GM18873 (cell line): ENCODE results near the gene ODR4.
"Not testable (repeated sequence)": the region's sequence is repeated elsewhere in the genome, so short reads cannot be mapped to it uniquely, and the experiment has no call there.

ENCODE experiments used
- ATAC-seq: cut with Tn5 transposase; IDR thresholded peaks from one replicate; pipeline ENCODE4 v1.9.1; 2021; ENCODE audit warnings: mild to moderate bottlenecking, moderate library complexity, moderate number of reproducible peaks; ENCODE audit not compliant: unreplicated experiment, low FRiP score

The ODR4 gene

GRCh38 chr1:186375152-186375928, at the start of gene ODR4, which contains the start of gene TPR:
ODR4 (plus strand) TSS chr1:186375838; CDS start chr1:186379786, 3,948 bp downstream.
TPR (minus strand) TSS chr1:186375253; CDS start chr1:186375028, 225 bp downstream.
- ATAC-seq, result peak; percentile 88

DNA sequence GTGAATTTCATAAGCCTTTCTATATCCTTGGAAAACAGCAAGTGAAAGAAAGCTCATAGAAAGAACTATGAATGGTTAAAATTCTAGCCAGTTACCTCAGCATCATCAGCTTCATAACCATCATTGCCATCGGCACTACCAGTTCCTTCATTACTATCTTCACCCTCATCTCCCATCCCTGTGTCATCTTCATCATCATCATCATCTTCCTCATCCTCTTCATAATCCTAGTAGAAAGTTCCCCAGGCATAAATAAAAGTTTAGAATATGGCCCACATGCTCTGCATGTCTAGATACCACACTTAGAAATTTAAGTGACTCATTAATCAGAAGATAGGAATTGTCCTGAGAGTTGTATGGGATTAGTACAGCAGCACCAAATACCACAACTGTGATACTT, 49.6 kb upstream of the ODR4 start:
- ATAC-seq, result no peak

DNA sequence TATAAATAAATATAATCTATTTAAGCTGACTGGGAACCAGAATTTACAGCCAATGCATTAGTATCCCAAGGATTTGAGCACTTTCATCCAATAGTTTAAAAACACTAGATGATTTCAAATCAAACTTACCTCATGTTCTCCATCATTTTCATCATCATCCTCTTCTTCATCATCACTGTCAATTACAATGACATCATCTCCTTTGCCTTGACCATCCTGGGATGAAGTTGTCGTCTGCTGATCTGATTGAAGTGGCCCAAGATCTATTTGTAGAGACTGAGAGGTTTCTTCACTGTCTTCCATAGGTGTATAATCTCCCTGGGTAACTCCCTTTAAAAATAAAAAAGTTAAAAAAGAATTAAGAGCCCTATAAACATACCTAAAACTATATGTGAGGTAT, 48.3 kb upstream of the ODR4 start:
- no peak for ATAC-seq

- no peak for ATAC-seq
These were observed 44.9 kb upstream of the ODR4 start for GRCh38 chr1:186330758-186331157.

DNA sequence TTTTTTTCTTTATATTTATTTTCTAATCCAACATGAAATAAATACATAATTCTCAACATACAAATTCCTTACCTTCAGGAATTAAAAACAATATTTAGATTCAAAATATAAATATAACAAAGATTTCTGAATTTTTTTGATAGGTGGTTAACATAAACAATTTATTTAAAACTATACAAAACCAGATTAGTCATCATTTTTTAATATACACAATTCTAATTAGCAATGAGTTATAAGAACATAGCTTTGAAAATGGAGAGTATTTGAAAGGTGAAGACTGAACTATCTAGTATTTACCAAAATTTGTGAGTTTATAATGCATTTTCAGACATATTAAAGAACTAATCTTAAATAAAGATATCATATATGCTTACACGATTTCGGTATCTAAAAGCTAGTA, 38.1 kb upstream of the ODR4 start:
- ATAC-seq, result no peak

GRCh38 chr1:186340772-186341171, 34.9 kb upstream of the ODR4 start:
- no peak for ATAC-seq

GRCh38 chr1:186347837-186348691, 27.6 kb upstream of the ODR4 start:
- ATAC-seq, result not testable (repeated sequence)

- ATAC-seq, result peak; percentile 29
These were observed 1.1 kb upstream of the ODR4 start for GRCh38 chr1:186374303-186375151.

GRCh38 chr1:186375929-186376319, 286 bp downstream of the ODR4 start:
- ATAC-seq, result no peak

DNA sequence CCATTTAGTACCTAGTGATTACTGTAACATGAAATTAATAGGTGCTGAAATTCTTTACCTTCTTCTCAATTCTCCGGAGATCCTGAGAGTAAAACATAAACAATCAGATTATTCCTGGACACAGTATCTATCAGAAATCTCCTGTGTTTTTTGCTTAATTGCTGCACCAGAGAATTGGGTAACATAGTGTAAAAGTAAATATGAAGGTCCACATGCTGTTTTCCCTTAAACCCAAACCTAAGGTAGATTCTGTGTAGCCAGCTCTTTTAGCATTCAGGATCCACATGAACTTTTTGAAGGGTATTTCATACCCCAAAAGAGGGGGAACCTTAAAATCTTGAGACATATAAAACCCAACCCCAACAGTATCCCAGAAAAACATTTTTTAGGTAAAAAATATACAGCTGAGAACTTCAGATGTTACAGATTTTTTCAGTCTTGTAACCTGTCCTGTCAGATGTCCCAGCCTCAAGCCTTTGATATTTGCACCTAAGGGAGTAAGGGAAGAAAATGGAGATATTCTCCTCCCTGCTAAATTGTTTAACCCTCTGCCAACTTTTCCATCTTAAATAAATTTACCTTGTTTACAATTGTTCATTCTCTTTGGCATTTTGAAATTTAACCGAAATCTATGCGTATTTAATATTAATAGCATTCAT, 11.2 kb downstream of the ODR4 start:
- ATAC-seq, result no peak

GRCh38 chr1:186390925-186391324, 15.3 kb downstream of the ODR4 start:
- no peak for ATAC-seq

DNA sequence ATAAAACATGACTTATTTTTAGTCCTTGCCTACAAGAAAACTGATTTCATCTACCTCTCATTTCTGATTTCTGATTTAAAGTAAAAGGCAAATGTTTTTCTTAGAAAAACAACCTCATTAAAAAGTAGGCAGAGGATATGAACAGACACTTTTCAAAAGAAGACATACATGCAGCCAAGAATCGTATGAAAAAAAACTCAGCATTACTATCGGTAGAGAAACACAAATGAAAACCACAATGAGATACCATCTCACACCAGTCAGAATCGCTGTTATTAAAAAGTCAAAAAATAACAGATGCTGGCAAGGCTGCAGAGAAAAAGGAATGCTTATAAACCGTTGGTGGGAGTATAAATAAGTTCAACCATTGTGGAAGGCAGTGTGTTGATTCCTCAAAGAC, 16.2 kb downstream of the ODR4 start:
- ATAC-seq, result no peak

DNA sequence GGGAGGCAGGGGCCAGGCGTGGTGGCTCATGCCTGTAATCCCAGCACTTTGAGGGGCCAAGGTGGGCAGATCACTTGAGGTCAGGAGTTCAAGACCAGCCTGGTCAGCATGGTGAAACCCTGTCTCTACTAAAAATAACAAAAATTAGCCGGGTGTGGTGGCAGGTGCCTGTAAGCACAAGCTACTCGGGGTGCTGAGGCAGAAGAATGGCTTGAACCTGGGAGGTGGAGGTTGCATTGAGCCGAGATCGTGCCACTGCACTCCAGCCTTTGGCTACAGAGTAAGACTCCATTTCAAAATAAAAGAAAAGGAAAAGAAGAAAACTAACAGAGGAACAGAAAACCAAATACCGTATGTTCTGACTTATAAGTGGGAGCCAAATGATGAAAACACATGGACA, 17.1 kb downstream of the ODR4 start:
- ATAC-seq, result not testable (repeated sequence)

GRCh38 chr1:186401446-186401845, 25.8 kb downstream of the ODR4 start:
- ATAC-seq, result not testable (repeated sequence)

GRCh38 chr1:186403632-186404031, 28.0 kb downstream of the ODR4 start:
- ATAC-seq, result no peak

- peak; percentile 41 for ATAC-seq
These were observed 28.9 kb downstream of the ODR4 start for GRCh38 chr1:186404454-186405051.

- peak; percentile 81 for ATAC-seq
These were observed 33.5 kb downstream of the ODR4 start for GRCh38 chr1:186409091-186409490.

DNA sequence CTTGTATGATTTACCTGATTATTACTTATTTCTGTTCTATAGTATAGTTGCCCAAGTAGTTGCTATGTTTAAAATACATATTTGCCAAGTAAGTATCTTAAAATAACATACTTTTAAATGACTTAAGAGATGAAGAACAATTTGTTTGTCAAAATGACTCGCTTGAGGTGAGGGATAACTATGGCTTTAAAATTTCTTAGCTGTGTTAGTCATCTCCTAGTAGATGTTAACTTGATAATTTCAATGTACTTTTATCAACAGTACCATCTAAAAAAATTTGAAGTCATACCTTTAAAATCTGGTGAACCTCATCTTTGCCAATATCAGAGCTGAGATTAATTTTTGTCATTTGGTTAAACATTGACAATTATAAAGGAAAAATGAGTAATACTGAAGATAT, 37.7 kb downstream of the ODR4 start:
- no peak for ATAC-seq

GRCh38 chr1:186418503-186418902, 42.9 kb downstream of the ODR4 start:
- no peak for ATAC-seq

- no peak for ATAC-seq
These were observed 44.7 kb downstream of the ODR4 start for GRCh38 chr1:186420311-186420710.
